ENCODE measurements around the gene FRMD8. TPM values are rescaled to one million over a fixed set of nuclear protein-coding genes. Genes with fewer than 3 reads are reported as not detected.
A peak's percentile ranks its signal among the peaks of the same experiment; 100 is the strongest.

The FRMD8 gene
- polyA plus RNA-seq, 3 donors, result 33.7 to 41.2 (median 35.4) TPM

DNA sequence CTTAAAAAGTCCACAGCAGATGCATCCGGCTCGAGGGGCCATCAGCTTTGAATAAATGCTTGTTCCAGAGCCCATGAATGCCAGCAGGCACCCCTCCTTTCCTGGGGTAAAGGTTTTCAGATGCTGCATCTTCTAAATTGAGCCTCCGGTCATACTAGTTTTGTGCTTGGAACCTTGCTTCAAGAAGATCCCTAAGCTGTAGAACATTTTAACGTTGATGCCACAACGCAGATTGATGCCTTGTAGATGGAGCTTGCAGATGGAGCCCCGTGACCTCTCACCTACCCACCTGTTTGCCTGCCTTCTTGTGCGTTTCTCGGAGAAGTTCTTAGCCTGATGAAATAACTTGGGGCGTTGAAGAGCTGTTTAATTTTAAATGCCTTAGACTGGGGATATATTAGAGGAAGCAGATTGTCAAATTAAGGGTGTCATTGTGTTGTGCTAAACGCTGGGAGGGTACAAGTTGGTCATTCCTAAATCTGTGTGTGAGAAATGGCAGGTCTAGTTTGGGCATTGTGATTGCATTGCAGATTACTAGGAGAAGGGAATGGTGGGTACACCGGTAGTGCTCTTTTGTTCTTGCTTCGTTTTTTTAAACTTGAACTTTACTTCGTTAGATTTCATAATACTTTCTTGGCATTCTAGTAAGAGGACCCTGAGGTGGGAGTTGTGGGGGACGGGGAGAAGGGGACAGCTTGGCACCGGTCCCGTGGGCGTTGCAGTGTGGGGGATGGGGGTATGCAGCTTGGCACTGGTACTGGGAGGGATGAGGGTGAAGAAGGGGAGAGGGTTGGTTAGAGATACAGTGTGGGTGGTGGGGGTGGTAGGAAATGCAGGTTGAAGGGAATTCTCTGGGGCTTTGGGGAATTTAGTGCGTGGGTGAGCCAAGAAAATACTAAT lies 38.0 kb downstream of the FRMD8 start:
- Histone ChIP-seq H4K20me1 (ENCODE audit: insufficient read depth, low read length) (peaks cover 69% of the 10 kb centered on the region), H3K9ac (ENCODE audit: insufficient read depth, low read length, poor library complexity, severe bottlenecking) (peak overlapping the region; percentile 100), H3K27ac (ENCODE audit: low read depth in 1 of 2, low read length in 2 of 2) (peak overlapping the region; percentile 96 to 100), H3K36me3 (replicated peaks in 1 of 2; ENCODE audit: control insufficient read depth in 1 of 2, insufficient read depth in 2 of 2, low read length in 2 of 2) (peaks cover 14 to 49% of the 10 kb centered on the region in 2 donors), H3K4me1 (ENCODE audit: control insufficient read depth in 1 of 2, insufficient read depth in 2 of 2, low read length in 2 of 2) (peaks cover 51 to 56% of the 10 kb centered on the region in 2 donors), H3K4me2 (replicated peaks; ENCODE audit: extremely low read depth, low read length, poor library complexity, severe bottlenecking) (peak overlapping the region; percentile 85), H3K9me3 (replicated peaks in 1 of 2; ENCODE audit: control insufficient read depth in 1 of 2, insufficient read depth in 1 of 2, low read length in 2 of 2) (no peaks in the 10 kb centered on the region), H2AFZ (ENCODE audit: insufficient read depth, low read depth, low read length, poor library complexity, severe bottlenecking) (no peak overlapping the region), H3K79me2 (ENCODE audit: insufficient read depth, low read length) (peaks cover 93% of the 10 kb centered on the region), H3K27me3 (ENCODE audit: control insufficient read depth in 2 of 2, insufficient read depth in 2 of 2, low read length in 2 of 2) (no peaks in the 10 kb centered on the region), H3K4me3 (replicated peaks in 1 of 3; ENCODE audit: low read depth in 2 of 3, low read length in 3 of 3) (peak overlapping the region; percentile 86 to 100 (median 96))
- peak overlapping the region; percentile 99 to 100 (median 100) for H3K27ac Mint-ChIP-seq
- H3K36me3 Mint-ChIP-seq, result peaks cover 56 to 61% of the 10 kb centered on the region in 2 donors
- peak in 2 of 3 donors; percentile 35 to 42 for DNase-seq
- peak overlapping the region; percentile 99 to 100 for H3K4me3 Mint-ChIP-seq
- intact Hi-C loops (cut with micrococcal nuclease), result loop anchor here in 1 of 2 donors (1.0 kb wide), 1 partner anchor 7 kb away; no protein-coding TSS in a partner anchor
- H3K4me1 Mint-ChIP-seq, result peaks cover 36% of the 10 kb centered on the region
- peaks cover 6 to 23% (median 18%) of the 10 kb centered on the region in 7 donors for H3K9me3 Mint-ChIP-seq
- TF ChIP-seq, protein P1, sequence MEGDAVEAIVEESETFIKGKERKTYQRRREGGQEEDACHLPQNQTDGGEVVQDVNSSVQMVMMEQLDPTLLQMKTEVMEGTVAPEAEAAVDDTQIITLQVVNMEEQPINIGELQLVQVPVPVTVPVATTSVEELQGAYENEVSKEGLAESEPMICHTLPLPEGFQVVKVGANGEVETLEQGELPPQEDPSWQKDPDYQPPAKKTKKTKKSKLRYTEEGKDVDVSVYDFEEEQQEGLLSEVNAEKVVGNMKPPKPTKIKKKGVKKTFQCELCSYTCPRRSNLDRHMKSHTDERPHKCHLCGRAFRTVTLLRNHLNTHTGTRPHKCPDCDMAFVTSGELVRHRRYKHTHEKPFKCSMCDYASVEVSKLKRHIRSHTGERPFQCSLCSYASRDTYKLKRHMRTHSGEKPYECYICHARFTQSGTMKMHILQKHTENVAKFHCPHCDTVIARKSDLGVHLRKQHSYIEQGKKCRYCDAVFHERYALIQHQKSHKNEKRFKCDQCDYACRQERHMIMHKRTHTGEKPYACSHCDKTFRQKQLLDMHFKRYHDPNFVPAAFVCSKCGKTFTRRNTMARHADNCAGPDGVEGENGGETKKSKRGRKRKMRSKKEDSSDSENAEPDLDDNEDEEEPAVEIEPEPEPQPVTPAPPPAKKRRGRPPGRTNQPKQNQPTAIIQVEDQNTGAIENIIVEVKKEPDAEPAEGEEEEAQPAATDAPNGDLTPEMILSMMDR (IDR thresholded peaks at IDR 0.05), result no peak
- H3K27me3 Mint-ChIP-seq (ENCODE audit: low read depth in 3 of 3), result peaks cover 0 to 30% (median 15%) of the 10 kb centered on the region in 3 donors
- 0% methylated on average over 9 of the region's 18 CpGs for WGBS (ENCODE audit: insufficient coverage)

DNA sequence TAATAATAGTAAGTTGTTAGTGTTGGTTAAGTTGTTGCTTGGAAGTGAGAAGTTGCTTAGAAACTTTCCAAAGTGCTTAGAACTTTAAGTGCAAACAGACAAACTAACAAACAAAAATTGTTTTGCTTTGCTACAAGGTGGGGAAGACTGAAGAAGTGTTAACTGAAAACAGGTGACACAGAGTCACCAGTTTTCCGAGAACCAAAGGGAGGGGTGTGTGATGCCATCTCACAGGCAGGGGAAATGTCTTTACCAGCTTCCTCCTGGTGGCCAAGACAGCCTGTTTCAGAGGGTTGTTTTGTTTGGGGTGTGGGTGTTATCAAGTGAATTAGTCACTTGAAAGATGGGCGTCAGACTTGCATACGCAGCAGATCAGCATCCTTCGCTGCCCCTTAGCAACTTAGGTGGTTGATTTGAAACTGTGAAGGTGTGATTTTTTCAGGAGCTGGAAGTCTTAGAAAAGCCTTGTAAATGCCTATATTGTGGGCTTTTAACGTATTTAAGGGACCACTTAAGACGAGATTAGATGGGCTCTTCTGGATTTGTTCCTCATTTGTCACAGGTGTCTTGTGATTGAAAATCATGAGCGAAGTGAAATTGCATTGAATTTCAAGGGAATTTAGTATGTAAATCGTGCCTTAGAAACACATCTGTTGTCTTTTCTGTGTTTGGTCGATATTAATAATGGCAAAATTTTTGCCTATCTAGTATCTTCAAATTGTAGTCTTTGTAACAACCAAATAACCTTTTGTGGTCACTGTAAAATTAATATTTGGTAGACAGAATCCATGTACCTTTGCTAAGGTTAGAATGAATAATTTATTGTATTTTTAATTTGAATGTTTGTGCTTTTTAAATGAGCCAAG lies 38.9 kb downstream of the FRMD8 start:
- TF ChIP-seq, protein P1 (IDR thresholded peaks at IDR 0.05), result no peak
- peak in 2 of 3 donors; percentile 85 to 92 for DNase-seq
- peaks cover 41% of the 10 kb centered on the region for H3K4me1 Mint-ChIP-seq
- H3K4me2 ChIP-seq (replicated peaks; ENCODE audit: extremely low read depth, low read length, poor library complexity, severe bottlenecking), result peak overlapping the region; percentile 85
- intact Hi-C loops (cut with micrococcal nuclease), result loop anchor here in 1 of 2 donors (1.0 kb wide), 1 partner anchor 8 kb away; no protein-coding TSS in a partner anchor
- H3K9me3 ChIP-seq (replicated peaks in 1 of 2; ENCODE audit: control insufficient read depth in 1 of 2, insufficient read depth in 1 of 2, low read length in 2 of 2), result no peaks in the 10 kb centered on the region
- peak overlapping the region; percentile 99 to 100 (median 100) for H3K27ac Mint-ChIP-seq
- peak overlapping the region; percentile 100 for H3K9ac ChIP-seq (ENCODE audit: insufficient read depth, low read length, poor library complexity, severe bottlenecking)
- H3K27me3 ChIP-seq (ENCODE audit: control insufficient read depth in 2 of 2, insufficient read depth in 2 of 2, low read length in 2 of 2), result no peaks in the 10 kb centered on the region
- 1% methylated on average over 6 of the region's 9 CpGs for whole genome bisulfite sequencing (ENCODE audit: insufficient coverage)
- H2AFZ ChIP-seq (ENCODE audit: insufficient read depth, low read depth, low read length, poor library complexity, severe bottlenecking), result no peak overlapping the region
- H3K27ac ChIP-seq (ENCODE audit: low read depth in 1 of 2, low read length in 2 of 2), result peak overlapping the region; percentile 96 to 100
- peak overlapping the region; percentile 99 to 100 for H3K4me3 Mint-ChIP-seq
- H3K9me3 Mint-ChIP-seq, result peaks cover 6 to 23% (median 18%) of the 10 kb centered on the region in 7 donors
- peaks cover 50 to 56% of the 10 kb centered on the region in 2 donors for H3K4me1 ChIP-seq (ENCODE audit: control insufficient read depth in 1 of 2, insufficient read depth in 2 of 2, low read length in 2 of 2)
- H3K36me3 ChIP-seq (replicated peaks in 1 of 2; ENCODE audit: control insufficient read depth in 1 of 2, insufficient read depth in 2 of 2, low read length in 2 of 2), result peaks cover 14 to 49% of the 10 kb centered on the region in 2 donors
- peaks cover 0 to 30% (median 17%) of the 10 kb centered on the region in 3 donors for H3K27me3 Mint-ChIP-seq (ENCODE audit: low read depth in 3 of 3)
- H3K4me3 ChIP-seq (replicated peaks in 1 of 3; ENCODE audit: low read depth in 2 of 3, low read length in 3 of 3), result peak overlapping the region; percentile 86 to 100 (median 96)
- H3K79me2 ChIP-seq (ENCODE audit: insufficient read depth, low read length), result peaks cover 95% of the 10 kb centered on the region
- H3K36me3 Mint-ChIP-seq, result peaks cover 60 to 67% of the 10 kb centered on the region in 2 donors
- H4K20me1 ChIP-seq (ENCODE audit: insufficient read depth, low read length), result peaks cover 78% of the 10 kb centered on the region

All from CD14-positive monocyte (primary cell).